Spleen (tissue), 11 donors: ENCODE measurements around the gene PACSIN1. TPM values are rescaled to one million over a fixed set of nuclear protein-coding genes. Genes with fewer than 3 reads are reported as not detected.

Source experiments
- DNase-seq: peaks from one replicate; pipeline ENCODE4 v3.0.0-alpha.2; 2020
- H3K27ac ChIP-seq, 8 donors: fragments of 200-600 bp; sonication (generic) in 7 of 8; 1 replicate in 4 of 8; 2 replicates in 4 of 8; pipeline versions ENCODE4 v1.5.0 to v1.8.0; 2016 to 2021; ENCODE audit warnings: inconsistent platforms in 4 of 8, mild to moderate bottlenecking in 4 of 8, moderate library complexity in 1 of 8
- H3K27me3 ChIP-seq, 7 donors: fragments of 200-600 bp; sonication (generic) in 6 of 7; replicated peaks in 1 of 7; 1 replicate in 4 of 7; 2 replicates in 3 of 7; pipeline versions ENCODE4 v1.5.0 to v1.8.0; 2016 to 2021; ENCODE audit warnings: inconsistent platforms in 3 of 7, mild to moderate bottlenecking in 1 of 7
- H3K36me3 ChIP-seq, 6 donors: fragments of 200-600 bp; sonication (generic) in 5 of 6; 1 replicate in 4 of 6; 2 replicates in 2 of 6; pipeline versions ENCODE4 v1.5.0 to v1.8.0; 2016 to 2021; ENCODE audit warnings: inconsistent platforms in 2 of 6
- H3K4me1 ChIP-seq, 6 donors: fragments of 200-600 bp; sonication (generic) in 5 of 6; 1 replicate in 3 of 6; 2 replicates in 3 of 6; pipeline versions ENCODE4 v1.5.0 to v1.8.0; 2016 to 2021; ENCODE audit warnings: inconsistent platforms in 3 of 6
- H3K4me3 ChIP-seq, 8 donors: fragments of 200-600 bp; sonication (generic) in 7 of 8; 1 replicate in 4 of 8; 2 replicates in 4 of 8; pipeline versions ENCODE4 v1.5.0 to v1.8.0; 2016 to 2021; ENCODE audit warnings: inconsistent platforms in 4 of 8, mild to moderate bottlenecking in 4 of 8, moderate library complexity in 2 of 8
- H3K9me3 ChIP-seq, 8 donors: fragments of 200-600 bp; sonication (generic) in 7 of 8; 1 replicate in 4 of 8; 2 replicates in 4 of 8; pipeline versions ENCODE4 v1.5.0 to v1.8.0; 2016 to 2021; ENCODE audit warnings: inconsistent platforms in 4 of 8
- CTCF ChIP-seq, 11 experiments: fragments of 200-600 bp in 7 of 11; fragments of 450-650 bp in 4 of 11; sonication (generic) in 4 of 11; IDR thresholded peaks in 8 of 11; conservative IDR thresholded peaks in 3 of 11; 1 replicate in 7 of 11; 2 replicates in 4 of 11; pipeline versions ENCODE4 v1.4.0 to v1.8.0; 2016 to 2021; ENCODE audit warnings: antibody characterized with exemption in 11 of 11, inconsistent platforms in 4 of 11, mild to moderate bottlenecking in 1 of 11
- POLR2A ChIP-seq, 3 donors: fragments of 450-650 bp; IDR thresholded peaks; one replicate each; pipeline ENCODE4 v1.5.1; 2017; ENCODE audit warnings: antibody characterized with exemption in 3 of 3, mild to moderate bottlenecking in 1 of 3
- POLR2AphosphoS5 ChIP-seq, 3 donors: sonication (generic); formaldehyde crosslinking; IDR thresholded peaks; one replicate each; pipeline ENCODE4 v1.5.1; 2017; ENCODE audit warnings: antibody characterized with exemption in 3 of 3
- WGBS, 5 donors: extraction: QIAGEN DNeasy Blood & Tissue Kit in 3 of 5; methylation state at CpG; one replicate each; pipeline versions ENCODE4 v1.1.5 to v1.1.7; 2013 to 2018; 5-methylcytosine and 5-hydroxymethylcytosine counted together
- intact Hi-C: fragments of 100-400 bp; cut with DNase I; formaldehyde crosslinking; loops from one replicate; pipeline ENCODE4 v1.15.0; 2023; ENCODE audit warnings: low total_unique reads
- polyA plus RNA-seq, 3 donors: library from polyadenylated mRNA; stranded (reverse); fragments of 200-250 nt; gene quantifications; one replicate each; pipeline ENCODE4 v1.2.1, GENCODE V29; 2013
- total RNA-seq, 7 donors: library from RNA; depleted of rRNA in 3 of 7; stranded (reverse); fragments of >200 nt in 3 of 7; fragmentation: NEBNext Ultra II Directional in 4 of 7; extraction: Animal tissue kit (Norgen Biotek cat#: 25700) in 4 of 7; gene quantifications; one replicate each; pipeline versions ENCODE4 v1.1.0 to v1.2.1, GENCODE V29; 2016 to 2021
- donor health status: healthy with polysubstance abuse.
- donor health status: DM: no; HTN: no; CAD: no; lungs with moderate emphysema.
- donor health status: DM: no; HTN: no; CAD: no.
- donor health status: Bipolar disorder and iron deficiency.
- donor health status: healthy.
- donor health status: DM: no; HTN: no; CAD: no.
- donor health status: DM: yes; HTN: yes; CAD: no.

The PACSIN1 gene
- total and polyA plus RNA-seq, 10 donors = 0.66 to 2.8 (median 1.3) TPM

DNA sequence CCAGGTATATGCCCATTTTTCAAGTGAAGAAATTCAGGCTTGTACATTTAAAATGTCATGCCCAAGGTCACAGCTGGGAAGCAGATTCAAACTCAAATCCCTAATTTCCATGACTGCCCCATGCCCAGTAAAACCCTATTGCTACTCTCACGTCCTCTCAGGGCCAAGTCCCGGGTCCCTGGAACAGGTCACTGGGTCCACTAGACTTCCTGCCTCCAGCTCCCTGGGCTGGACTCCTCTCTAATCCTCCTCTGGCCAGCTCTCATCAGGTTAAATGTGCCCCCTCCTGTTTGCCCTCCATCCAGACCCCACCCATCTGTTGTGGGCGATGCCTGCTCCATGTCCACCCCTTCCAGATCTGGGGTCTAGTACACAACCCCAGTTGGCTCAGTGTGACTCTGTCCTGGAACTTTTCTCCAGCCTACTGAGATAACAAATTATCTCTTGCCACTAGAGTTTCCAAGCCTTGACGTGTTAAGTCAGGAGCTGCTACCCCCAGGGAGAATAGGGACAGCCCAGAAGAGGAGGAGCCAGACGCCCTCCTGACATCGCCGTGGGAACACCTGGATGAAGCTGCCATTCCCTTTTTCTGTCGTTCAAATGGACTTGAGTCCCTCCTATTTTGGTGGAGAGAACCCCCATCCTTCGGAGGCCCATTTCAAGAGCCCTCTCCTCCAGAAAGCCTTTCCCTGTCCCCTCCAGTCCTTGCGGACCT, 93.9 kb downstream of the PACSIN1 start:
- DNase-seq = no peak
- TF ChIP-seq POLR2AphosphoS5 (IDR thresholded peaks at IDR 0.05) (no peak), POLR2A (IDR thresholded peaks at IDR 0.05) (no peak), CTCF (IDR thresholded peaks at IDR 0.05 in 8 of 11, conservative IDR thresholded peaks at IDR 0.05 in 3 of 11) (no peak)
- Histone ChIP-seq H3K4me1 (peaks cover 0 to 7% (median 0%) of the 10 kb centered on the region in 6 donors), H3K27ac (no peak overlapping the region), H3K36me3 (no peaks in the 10 kb centered on the region), H3K9me3 (peaks cover 0 to 11% (median 9%) of the 10 kb centered on the region in 8 donors), H3K27me3 (no peaks in the 10 kb centered on the region), H3K4me3 (no peak overlapping the region)
- 77 to 85% (median 84%) methylated on average over 10 of the region's 10 CpGs for WGBS, 5 donors
- intact Hi-C loops = no loop called here

GRCh38 chr6:34560366-34561226, 94.7 kb downstream of the PACSIN1 start:
- H3K36me3 ChIP-seq = no peaks in the 10 kb centered on the region
- DNase-seq = no peak
- peaks cover 0 to under 1% (median 0%) of the 10 kb centered on the region in 7 donors for H3K27me3 ChIP-seq
- intact Hi-C loops = no loop called here
- peaks cover 0 to 11% (median 9%) of the 10 kb centered on the region in 8 donors for H3K9me3 ChIP-seq
- peaks cover 0 to 7% (median 0%) of the 10 kb centered on the region in 6 donors for H3K4me1 ChIP-seq
- 58 to 75% (median 65%) methylated on average over 20 of the region's 20 CpGs for WGBS, 5 donors
- no peak overlapping the region for H3K27ac ChIP-seq
- TF ChIP-seq POLR2A (IDR thresholded peaks at IDR 0.05) (no peak), POLR2AphosphoS5 (IDR thresholded peaks at IDR 0.05) (peak in 2 of 3 donors; percentile 17 to 21), CTCF (IDR thresholded peaks at IDR 0.05 in 8 of 11, conservative IDR thresholded peaks at IDR 0.05 in 3 of 11) (no peak)
- H3K4me3 ChIP-seq = no peak overlapping the region

DNA sequence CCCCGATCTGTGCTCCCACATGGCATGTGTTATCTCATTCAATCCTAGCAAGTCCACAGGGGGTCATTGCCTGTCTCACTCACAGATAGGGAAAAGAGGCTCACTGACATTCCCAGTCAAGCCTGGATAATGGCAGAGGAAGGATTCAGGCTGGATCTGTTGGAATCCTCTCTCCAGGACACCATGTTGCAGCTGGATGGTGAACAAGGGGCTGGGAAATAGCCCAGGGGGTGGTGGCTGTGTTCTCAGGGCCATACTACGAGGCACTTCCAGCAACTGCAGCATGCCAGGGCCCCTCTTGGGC, 95.3 kb downstream of the PACSIN1 start:
- no peak overlapping the region for H3K27ac ChIP-seq
- H3K9me3 ChIP-seq = peaks cover 0 to 11% (median 9%) of the 10 kb centered on the region in 8 donors
- H3K4me3 ChIP-seq = no peak overlapping the region
- H3K36me3 ChIP-seq = no peaks in the 10 kb centered on the region
- intact Hi-C loops = no loop called here
- DNase-seq = no peak
- 79 to 88% (median 84%) methylated on average over 1 to 2 of the region's 2 CpGs for whole genome bisulfite sequencing, 5 donors
- TF ChIP-seq POLR2AphosphoS5 (IDR thresholded peaks at IDR 0.05) (no peak), POLR2A (IDR thresholded peaks at IDR 0.05) (no peak)
- peaks cover 0 to 7% (median 0%) of the 10 kb centered on the region in 6 donors for H3K4me1 ChIP-seq
- peaks cover 0 to 5% (median 0%) of the 10 kb centered on the region in 7 donors for H3K27me3 ChIP-seq

DNA sequence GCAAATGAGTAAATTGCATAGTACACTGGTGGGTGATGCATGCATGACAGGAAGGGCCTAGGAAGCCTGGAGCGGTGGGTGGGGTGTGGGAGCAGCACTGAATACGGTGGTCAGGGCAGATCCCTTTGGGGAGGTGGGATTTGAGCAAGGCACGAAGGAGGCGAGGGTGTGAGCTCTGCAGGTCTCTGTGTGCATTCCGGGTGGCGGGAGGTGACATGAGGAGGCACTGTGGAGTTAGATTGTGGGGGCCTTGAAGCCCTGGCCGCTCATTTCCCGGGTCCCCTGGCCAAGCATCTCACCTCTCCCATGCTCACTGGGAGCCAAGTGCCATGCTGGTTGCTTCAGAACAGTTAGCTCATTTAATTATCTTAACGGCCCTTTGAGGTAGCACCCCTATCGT, 96.5 kb downstream of the PACSIN1 start:
- no peak overlapping the region for H3K4me3 ChIP-seq
- H3K27me3 ChIP-seq = peaks cover 0 to 5% (median 0%) of the 10 kb centered on the region in 7 donors
- intact Hi-C loops = no loop called here
- no peak for DNase-seq
- peaks cover 0 to 11% (median 9%) of the 10 kb centered on the region in 8 donors for H3K9me3 ChIP-seq
- peaks cover 0 to 7% (median 0%) of the 10 kb centered on the region in 6 donors for H3K4me1 ChIP-seq
- no peak for TF ChIP-seq CTCF (IDR thresholded peaks at IDR 0.05 in 8 of 11, conservative IDR thresholded peaks at IDR 0.05 in 3 of 11)
- TF ChIP-seq POLR2A (IDR thresholded peaks at IDR 0.05) = no peak
- no peak for TF ChIP-seq POLR2AphosphoS5 (IDR thresholded peaks at IDR 0.05)
- no peak overlapping the region for H3K27ac ChIP-seq
- H3K36me3 ChIP-seq = no peaks in the 10 kb centered on the region
- 90 to 95% (median 94%) methylated on average over 10 of the region's 10 CpGs for WGBS, 5 donors
